ENCODE measurements around the gene DOK6. TPM values are rescaled to one million over a fixed set of nuclear protein-coding genes. Genes with fewer than 3 reads are reported as not detected.

Gene DOK6
- polyA plus RNA-seq, 1 experiment, result 0.55 TPM

- no peak overlapping the region for H3K4me3 ChIP-seq (ENCODE audit: low read depth, low read length)
- CTCF ChIA-PET, result no interaction called here
- POLR2A ChIA-PET, result no interaction called here
- no peaks in the 10 kb centered on the region for H3K27me3 ChIP-seq (ENCODE audit: control insufficient read depth, insufficient read depth, low read length)
- DNase-seq (ENCODE audit: low read depth), result no peak
- no peak for TF ChIP-seq CTCF (IDR thresholded peaks at IDR 0.05; ENCODE audit: insufficient read depth, low read depth, low read length)
- no peaks in the 10 kb centered on the region for H3K36me3 ChIP-seq (ENCODE audit: control insufficient read depth, insufficient read depth, low read length)
These were observed 319.7 kb downstream of the DOK6 start for GRCh38 chr18:69720422-69720821.

DNA sequence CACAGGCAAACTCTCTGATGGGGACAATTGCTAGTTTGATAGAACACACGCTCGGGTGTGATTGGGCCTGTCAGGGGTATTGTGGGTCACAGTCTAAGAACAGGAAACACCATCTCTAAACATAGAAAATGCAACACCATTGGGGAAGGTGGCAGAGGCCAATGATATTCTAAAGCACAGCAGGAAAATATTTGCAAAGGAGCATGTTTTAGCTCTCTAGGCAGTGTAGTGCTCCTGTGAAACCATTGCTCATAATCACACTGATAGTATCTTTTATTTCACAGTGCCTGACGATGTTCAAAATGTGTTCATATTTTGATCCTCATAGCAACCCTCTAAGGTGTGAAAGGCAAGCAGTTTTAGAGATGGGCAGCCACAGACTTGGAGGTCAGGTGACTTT lies 322.7 kb downstream of the DOK6 start:
- no peaks in the 10 kb centered on the region for H3K36me3 ChIP-seq (ENCODE audit: control insufficient read depth, insufficient read depth, low read length)
- no peak for TF ChIP-seq CTCF (IDR thresholded peaks at IDR 0.05; ENCODE audit: insufficient read depth, low read depth, low read length)
- no peak overlapping the region for H3K4me3 ChIP-seq (ENCODE audit: low read depth, low read length)
- H3K27me3 ChIP-seq (ENCODE audit: control insufficient read depth, insufficient read depth, low read length), result no peaks in the 10 kb centered on the region
- ChIA-PET CTCF (no interaction called here), POLR2A (no interaction called here)
- no peak for DNase-seq (ENCODE audit: low read depth)

DNA sequence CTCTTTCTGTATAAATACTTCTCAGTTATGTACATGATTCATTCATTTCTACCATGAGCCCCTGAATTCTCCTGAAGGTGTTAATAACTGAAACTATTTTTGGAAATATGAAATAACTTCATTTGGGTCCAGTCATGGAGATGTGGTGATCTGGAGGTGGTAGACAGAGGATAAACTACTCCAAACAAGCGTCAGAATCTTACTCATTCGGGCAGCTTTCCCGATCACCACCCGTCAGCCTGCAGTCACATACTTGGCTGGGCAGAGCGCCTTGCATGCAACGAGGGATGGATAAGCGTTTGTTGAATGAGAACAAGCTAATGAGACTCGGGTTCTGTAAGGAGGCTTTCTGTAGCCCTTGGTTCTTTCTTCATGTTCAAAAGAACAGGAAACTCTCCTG lies 324.3 kb downstream of the DOK6 start:
- CTCF ChIA-PET, result no interaction called here
- DNase-seq (ENCODE audit: low read depth), result no peak
- no peak for TF ChIP-seq CTCF (IDR thresholded peaks at IDR 0.05; ENCODE audit: insufficient read depth, low read depth, low read length)

GRCh38 chr18:69725855-69726508 lies 325.3 kb downstream of the DOK6 start:
- no peak for DNase-seq (ENCODE audit: low read depth)
- H3K4me3 ChIP-seq (ENCODE audit: low read depth, low read length), result no peak overlapping the region
- no peaks in the 10 kb centered on the region for H3K27me3 ChIP-seq (ENCODE audit: control insufficient read depth, insufficient read depth, low read length)
- ChIA-PET CTCF (no interaction called here), POLR2A (no interaction called here)
- H3K36me3 ChIP-seq (ENCODE audit: control insufficient read depth, insufficient read depth, low read length), result no peaks in the 10 kb centered on the region
- no peak for TF ChIP-seq CTCF (IDR thresholded peaks at IDR 0.05; ENCODE audit: insufficient read depth, low read depth, low read length)

More for the DNA sequence above, 324.3 kb downstream of the DOK6 start:
- no peaks in the 10 kb centered on the region for H3K36me3 ChIP-seq (ENCODE audit: control insufficient read depth, insufficient read depth, low read length)
- H3K27me3 ChIP-seq (ENCODE audit: control insufficient read depth, insufficient read depth, low read length), result no peaks in the 10 kb centered on the region
- POLR2A ChIA-PET, result no interaction called here
- no peak overlapping the region for H3K4me3 ChIP-seq (ENCODE audit: low read depth, low read length)

GRCh38 chr18:69727912-69728572 lies 327.4 kb downstream of the DOK6 start:
- no peak for DNase-seq (ENCODE audit: low read depth)
- Histone ChIP-seq H3K36me3 (ENCODE audit: control insufficient read depth, insufficient read depth, low read length) (no peaks in the 10 kb centered on the region), H3K27me3 (ENCODE audit: control insufficient read depth, insufficient read depth, low read length) (no peaks in the 10 kb centered on the region), H3K4me3 (ENCODE audit: low read depth, low read length) (no peak overlapping the region)
- ChIA-PET POLR2A (no interaction called here), CTCF (no interaction called here)
- TF ChIP-seq CTCF (IDR thresholded peaks at IDR 0.05; ENCODE audit: insufficient read depth, low read depth, low read length), result no peak
